Activated CD4-positive, alpha-beta T cell treated with anti-CD3 and anti-CD28 coated beads for 1 hour (primary cell): ENCODE data around the gene ATP10A.
"Not testable (repeated sequence)": the region's sequence is repeated elsewhere in the genome, so short reads cannot be mapped to it uniquely, and the experiment has no call there.

Experiments
- DNase-seq: peaks from one replicate; pipeline ENCODE4 v3.0.0-alpha.2; 2020

The ATP10A gene

DNA sequence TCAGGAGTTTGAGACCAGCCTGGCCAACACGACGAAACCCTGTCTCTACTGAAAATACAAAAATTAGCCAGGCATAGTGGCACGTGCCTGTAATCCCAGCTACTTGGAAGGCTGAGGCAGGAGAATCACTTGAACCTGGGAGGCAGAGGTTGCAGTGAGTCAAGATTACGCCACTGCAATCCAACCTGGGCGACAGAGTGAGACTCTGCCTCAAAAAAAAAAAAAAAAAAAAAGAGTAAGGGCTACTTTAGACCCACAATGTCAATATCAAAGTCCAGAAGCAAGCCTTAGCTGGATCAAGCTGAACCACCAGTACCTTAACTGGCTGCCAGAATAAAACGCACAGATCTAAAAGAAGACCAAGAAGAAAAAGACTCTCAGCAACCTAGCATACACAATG is 17.8 kb upstream of the ATP10A start:
- DNase-seq: not testable (repeated sequence)

DNA sequence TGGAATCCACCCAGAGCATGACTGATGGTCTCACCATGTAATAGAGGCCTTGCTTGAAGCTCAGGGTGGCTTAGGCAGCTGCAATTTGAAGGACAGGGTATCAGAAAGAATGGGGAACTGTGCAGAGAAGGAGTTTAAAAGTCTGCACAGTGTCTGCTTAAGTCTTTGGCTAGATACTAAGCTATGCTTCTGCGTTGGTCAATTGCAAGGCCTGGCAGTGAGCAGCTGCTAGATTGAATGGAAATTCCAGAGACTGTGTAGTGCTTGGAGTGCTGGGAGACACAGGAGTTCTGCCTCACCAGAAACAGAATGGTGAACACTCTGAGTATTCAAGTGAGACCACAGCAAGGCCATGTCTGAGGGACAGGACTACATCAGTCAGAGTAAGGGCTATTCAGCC is 17.3 kb upstream of the ATP10A start:
- no peak for DNase-seq

DNA sequence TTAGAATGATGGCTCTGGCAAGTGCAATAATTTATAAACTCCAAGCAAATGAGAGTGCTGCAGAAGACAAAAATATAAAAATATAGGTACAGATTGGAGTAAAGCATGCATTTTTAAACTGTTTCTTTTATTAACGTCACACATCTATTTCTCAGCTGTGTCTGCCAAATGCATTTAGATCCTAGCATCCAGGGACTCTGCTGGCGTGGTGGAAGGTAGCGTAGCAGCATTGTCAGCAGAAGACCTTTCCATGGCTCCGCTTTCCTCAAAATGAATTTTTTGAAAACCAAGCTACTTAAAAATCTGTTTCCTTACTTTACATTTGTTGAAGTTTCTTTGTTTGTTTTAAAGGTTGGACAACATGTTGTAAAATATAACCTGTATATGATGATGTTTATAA is 16.3 kb upstream of the ATP10A start:
- DNase-seq: no peak

DNA sequence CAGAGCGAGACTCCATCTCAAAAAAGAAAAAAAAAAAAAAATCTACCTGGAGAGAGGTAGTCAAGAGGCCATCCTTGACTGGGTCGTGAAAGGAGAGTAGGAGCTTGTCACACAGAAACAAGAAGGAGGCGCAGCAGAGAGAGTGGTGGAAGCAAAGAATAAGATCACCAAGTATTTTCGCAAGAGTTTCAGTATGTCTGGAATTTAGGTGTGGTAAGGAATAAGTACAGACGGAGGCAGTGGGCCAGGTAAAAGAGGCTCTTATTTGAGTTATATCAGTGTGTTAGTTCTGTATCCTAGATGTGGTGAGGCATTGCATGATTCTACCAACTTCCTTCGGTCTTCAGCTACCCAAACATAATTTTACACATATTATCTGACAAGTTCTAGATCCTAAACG is 14.6 kb upstream of the ATP10A start:
- DNase-seq: no peak

DNA sequence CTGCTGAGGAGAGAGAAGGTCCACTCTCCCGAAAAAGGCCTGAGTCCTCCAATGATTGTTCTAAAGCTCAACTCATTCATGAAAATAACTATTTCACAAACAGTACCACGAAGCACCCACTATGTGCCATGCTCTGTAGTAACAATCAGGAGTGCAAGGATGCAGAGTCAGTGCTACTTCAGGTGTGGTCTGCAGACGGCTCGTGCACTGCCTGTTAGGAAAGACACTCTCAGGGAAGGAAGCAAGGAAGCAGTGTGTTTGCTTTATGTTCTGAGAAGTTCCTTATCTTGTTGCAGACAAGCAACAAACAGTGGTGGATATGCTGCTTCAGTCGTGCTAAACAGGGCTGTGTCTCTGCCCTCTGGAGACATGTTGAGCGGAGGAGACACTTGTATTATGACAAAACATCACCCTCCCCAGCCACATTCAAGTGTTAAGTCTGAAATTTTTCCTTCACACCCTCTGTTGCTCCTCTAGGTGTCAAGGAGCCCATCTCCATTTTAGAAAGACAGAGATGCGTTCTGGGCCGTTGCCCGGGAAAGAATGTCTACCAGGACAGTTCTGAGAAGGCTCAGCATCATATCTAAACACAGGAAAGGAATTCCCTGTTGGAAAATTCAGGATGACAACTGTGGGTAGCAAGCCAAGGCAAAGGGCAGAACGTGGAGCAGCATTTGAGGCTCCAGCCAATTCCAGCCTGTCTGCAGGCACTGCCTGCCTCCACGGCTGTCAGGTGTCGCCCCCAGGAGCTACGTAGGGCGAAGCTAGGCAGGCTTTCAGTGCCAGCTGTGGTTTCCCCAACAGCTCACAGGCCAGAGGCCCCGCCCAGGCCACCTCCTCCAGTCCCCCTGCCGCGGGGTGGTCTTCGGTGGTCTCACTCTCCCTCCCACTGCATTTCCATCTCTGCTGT is 13.4 kb upstream of the ATP10A start:
- DNase-seq: no peak

DNA sequence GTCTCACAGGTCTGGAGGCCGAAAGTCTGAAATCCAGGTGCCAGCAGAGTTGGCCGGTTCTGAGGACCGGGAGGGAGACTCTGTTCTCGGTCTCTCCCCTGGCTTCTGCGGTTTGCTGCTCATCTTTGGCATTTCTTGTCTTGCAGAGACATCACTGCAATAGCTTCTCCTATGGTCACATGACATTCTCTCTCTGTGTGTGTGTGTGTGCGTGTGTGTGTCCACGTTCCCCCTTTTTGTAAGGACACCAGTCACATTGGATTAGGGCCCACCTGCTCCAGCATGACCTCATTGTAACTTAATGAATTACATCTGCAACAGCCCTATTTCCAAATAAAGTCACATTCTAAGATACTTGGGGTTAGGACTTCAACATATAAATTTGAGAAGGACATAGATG is 12.4 kb upstream of the ATP10A start:
- no peak for DNase-seq

DNA sequence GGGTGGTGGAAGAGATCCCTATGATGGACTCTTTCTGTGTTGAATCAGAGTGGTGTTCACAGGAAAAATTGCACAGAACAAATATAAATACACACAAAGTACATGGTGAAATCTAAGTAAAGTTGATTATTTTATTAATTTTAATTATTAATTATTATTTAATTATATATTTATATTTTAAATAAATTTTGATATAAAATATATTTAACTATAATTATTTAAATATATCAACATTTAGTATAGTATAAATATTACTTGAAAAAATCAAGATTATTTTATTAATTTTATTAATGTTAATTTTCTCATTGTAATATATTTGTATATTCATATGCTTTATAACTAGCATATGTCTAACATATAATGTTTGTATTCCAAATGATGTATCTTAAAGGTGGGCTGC is 11.3 kb upstream of the ATP10A start:
- DNase-seq: no peak

DNA sequence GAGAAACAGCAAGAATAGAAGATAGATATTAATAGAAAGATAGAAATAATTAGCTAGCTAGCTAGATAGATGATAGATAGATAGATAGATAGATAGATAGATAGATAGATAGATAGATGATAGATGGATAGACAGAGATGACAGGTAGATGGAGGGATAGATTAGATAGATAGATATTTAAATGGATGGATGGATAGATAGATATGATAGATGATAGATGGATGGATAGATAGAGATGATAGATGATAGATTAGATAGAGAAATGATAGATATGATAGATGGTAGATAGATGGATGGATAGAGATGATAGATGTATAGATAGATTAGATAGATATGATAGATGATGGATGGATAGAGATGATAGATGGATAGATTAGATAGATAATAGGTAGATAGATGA is 8.3 kb upstream of the ATP10A start:
- DNase-seq: no peak

DNA sequence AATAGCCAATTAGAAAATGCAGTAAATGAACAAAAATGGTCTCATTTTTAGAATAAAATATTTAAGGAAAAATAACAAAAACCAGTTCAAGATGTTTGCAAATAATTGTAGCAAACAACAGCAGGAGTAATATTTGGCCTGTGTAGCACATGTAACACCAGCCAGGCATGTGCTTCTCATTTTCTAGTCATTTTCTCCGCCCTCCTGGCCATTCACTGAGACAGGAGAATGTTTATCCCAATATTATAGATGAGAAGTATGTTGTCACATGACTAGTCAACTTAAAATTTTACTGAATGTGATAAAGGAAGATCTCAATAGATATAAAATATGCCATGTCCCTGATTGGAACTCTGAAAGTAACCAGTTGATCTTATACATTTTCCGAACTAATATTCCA is 7.8 kb upstream of the ATP10A start:
- DNase-seq: no peak

DNA sequence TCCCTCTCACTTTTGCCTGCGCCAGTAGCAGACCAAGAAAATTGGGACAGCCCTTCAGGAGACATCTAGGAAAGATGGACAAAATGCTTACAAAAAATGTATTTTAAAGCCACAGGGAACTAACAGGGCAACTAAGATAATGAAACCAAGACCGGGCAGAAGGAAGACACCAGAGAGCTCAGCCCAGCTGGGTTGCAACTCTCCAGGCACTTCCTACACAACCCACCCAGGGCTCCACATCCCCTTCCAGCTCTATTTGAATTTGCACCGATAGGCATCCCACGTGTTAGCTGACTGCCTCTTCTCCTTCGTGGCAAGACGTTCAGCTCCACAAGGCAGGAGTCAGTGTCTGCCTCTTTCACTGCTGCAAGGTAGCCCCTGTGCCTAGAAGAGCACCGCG is 6.6 kb upstream of the ATP10A start:
- no peak for DNase-seq

DNA sequence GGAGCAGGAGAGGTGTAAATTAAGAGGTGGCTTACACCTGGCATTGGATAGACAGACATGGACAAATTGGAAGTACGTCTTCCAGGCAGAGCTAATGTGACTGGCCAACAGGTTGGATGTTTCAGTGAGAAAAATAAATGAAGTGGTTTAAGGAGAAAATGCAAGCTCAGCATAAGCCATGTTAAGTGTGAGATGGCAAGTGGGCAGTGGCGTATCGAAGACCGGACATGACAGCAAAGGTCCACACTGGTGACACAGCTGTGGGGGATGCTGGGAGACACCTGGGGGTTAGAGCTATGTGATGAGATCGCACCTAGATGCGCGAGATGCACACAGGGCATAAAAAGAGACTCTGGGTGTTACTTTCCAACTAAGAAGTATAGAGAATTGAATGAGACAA is 3.7 kb upstream of the ATP10A start:
- DNase-seq: no peak

DNA sequence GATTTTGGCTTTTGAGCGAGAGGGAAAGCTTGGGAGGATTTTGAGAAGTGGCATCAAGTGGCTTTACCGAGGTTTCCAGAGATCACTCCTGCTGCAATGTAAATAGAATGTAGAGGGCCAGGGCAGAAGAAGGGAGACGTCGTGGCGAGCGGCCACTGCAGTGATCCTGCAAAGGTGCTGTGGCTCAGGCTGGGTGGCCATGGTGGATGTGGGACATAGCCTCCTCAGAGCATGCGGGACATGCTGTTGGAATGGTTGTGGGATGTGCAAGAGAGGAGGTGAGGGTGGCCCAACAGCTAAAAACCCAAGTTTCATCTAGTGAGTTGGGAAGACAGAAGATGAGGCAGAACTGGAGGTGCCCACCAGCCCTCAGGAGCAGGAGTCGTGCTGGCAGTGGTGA is 3.1 kb upstream of the ATP10A start:
- no peak for DNase-seq

DNA sequence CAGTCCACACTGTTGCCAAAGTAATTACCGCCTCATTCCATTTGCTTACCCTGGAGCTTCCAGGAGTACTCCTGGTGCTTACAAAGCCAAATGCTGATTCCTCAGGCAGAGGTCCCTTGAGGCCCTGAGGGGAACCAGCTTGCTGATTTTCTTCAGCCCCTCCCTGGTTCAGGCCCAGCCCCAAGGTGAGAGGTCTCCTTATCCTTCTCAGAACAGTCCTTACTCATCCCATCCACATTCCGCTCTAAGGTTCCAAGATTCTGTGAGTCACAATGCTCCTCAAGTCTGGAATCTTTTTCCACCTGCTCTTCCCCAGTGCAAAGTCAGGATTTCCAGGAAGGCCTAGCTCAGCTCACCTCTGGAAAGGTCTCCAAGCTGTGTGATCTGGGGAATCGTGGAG is 1.8 kb upstream of the ATP10A start:
- no peak for DNase-seq

DNA sequence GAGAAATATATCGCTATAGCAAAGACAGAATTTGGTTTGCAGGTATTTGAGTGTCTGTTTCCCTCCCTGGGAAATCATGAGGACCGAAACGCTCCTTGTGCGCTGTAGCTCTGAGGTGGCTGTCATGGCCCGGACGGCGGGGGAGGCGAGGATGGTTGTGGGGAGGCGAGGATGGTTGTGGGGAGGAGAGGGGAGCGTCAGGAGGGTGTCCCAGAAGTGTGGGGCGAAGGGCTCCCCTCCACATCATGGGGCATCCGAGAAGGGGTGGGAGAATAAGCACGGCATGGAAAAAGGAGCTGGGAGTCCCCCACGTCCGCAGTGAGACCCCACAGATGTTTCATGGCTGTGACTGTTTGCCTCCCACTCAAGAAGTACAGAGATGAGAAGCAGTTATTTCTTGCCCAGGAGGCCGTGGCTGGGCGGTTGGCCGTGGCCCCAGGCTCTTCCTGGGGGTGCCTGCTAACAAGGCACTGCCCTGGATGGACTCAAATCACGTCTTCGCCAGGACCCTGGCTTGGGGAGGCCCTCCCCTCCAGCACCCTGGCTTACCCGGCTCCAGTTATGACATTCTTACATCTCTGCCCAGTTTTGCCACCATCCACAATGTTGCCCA is 947 bp upstream of the ATP10A start:
- no peak for DNase-seq

DNA sequence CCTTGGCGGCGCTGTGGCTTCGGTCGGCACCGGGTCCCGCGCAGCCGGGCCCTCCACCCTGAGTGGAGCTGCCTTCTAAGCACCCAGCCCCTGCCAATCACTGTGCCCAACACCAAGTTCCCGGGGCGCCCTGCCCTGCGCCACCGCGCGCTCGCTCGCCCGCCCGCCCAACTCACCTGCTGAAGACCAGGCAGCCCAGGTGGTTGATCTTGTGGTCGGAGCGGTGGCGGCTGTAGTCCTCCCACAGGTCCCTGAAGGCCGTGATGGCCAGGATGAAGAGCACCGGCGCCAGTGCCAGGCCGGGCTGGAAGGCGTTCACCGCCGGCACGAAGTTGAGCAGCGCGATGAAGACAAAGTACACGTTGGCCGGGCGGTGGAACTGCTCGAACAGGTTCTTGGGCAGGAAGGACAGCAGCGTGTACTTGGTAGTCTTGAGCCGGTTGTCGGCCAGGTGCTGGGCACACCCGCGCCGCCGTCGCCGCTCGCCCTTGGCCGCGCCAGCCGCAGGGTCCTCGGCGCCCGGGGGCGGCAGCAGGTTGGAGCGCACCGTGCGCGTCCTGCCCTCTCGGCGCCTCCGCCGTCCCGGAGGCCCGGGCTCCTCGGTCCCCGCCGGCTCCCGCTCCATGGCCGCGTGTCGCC is 536 bp downstream of the ATP10A start:
- peak; percentile 50 for DNase-seq

DNA sequence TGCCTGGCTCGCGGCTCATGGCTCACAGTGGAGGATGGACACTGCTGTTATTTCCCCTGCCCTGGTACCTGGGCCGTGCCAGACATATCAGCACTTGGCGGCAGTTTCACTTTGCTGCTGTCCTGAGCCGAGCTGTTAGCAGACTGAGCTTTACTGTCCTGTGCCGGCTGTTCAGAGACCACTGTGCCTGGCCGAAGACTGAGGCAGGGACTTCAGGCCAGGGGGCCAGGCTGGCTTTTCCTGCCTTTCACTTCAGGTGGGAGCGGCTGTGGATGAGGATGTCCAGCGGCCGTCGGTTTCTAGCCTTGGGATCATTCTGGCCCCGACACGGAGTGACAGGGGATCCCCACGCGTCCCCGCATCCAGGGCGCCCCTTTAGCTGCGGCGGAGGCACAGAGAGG is 1.1 kb downstream of the ATP10A start:
- no peak for DNase-seq

DNA sequence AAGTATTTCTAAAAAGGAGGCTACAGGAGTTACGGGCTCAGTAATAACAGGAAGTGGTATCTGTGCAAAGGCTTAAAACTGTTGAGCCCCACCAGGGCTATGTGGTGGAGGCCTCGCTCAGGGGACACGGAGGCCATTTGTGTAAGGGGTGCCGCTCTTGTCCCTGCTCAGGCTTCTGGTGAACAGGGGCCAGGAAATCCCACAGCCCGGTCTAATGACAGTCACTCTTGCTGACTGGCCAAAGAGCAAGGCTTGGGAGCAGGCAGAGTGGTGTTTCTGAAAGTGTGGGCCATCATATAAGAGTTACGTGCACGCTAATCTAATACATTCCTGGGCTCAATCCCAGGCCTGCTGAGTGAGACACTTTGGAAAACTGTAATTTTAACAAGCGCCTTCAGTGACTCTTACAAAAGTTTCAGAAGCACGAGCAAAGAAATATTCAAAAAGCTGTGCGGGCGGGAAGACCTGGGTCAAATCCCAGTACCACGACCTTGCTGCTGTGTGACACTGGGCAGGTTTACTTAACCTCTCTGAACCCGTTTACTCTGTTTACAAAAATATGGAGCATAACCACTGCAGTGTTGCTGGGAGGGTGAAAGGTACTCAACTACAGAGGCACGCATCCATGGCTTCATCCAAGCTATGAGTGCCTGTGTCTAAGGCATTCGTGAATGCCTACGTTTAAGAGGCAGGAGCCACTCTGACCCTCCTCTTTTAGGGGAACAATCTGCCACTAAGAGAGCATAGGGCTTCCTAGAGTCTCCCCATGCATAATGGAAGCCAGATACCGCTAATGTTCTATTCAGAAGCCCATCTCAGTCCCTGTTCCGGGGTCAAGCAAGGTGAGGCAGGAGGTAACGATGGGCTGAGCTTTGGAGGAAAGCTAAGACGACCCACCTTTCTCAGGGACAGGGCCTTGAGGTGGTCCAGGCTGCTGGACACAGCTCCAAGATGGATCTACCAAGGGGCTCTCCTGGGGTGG is 2.0 kb downstream of the ATP10A start:
- no peak for DNase-seq

DNA sequence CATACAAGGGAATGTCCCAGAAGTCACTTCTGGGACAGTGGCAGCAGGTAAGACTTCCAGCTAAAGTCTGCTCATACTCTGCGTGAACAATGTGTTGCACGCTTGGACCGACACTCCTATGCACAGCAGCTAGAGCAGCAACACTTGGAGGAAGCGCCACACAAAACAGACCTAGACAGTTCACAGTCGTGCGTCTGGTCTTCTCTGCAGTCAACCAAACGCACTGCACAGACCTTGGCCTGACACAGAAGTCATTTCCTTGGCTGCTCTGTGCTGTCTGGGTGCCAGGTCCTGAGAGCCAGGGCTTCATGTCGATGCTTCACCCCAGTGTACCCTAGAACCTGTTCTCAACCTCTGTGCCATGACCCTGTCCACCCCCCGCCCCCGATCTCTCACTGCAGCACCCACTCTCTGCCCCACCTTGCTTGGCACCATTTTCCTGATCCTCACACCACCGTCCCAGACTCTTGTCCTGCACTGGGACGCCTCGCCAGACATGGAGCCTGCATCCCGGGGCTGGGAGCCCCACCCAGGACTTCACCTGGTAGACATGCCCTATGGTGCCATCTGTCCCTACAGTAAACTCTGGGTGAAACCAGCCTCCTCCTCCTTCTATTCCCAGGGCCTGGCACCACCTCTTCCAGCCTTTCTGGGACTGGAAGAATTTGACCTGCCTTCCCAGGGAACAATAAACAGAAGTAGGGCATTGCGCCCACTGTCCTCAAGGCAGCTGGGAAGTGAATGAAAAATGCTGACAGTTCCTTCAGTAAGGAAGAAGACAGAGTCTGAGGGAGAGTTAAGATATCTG is 3.1 kb downstream of the ATP10A start:
- DNase-seq: no peak

DNA sequence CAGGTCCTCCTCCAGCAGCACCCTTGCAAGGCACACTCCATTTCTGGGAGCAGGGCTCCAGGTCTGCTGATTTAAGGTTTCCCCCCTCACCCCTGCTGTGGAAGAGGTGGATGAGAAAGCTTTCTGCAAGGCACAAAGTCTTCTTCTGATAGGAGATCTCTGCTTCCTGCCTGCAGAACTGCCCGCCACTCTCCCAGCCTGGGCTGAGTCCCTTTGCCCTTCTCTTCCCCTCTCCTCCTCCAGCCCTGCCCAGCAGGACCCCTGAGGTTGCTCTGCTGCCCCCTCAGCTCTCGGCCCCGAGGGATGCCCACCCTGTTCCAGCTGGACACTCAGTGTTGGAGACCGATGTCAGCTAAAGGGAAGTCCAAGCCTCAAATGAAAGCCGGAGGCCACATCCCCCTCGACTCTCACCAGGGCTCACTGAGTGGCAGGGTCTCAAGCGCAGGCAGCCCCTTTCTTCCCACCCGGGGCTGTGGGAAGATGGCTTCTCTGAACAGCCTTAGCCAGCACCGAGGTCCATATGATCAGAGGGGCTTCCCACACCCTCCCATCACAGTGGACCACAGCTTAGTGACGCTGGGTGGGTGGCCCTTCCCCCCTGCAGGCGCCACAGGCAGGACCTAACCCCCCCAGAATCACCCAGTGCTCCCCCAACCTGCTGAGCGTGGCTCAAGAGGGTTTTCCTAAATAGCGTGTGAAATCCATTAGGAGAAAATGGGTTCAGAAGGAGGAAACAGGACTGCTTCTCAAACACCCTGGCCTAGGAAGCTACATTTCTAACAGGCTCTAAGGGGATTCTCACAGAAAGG is 4.0 kb downstream of the ATP10A start:
- no peak for DNase-seq

DNA sequence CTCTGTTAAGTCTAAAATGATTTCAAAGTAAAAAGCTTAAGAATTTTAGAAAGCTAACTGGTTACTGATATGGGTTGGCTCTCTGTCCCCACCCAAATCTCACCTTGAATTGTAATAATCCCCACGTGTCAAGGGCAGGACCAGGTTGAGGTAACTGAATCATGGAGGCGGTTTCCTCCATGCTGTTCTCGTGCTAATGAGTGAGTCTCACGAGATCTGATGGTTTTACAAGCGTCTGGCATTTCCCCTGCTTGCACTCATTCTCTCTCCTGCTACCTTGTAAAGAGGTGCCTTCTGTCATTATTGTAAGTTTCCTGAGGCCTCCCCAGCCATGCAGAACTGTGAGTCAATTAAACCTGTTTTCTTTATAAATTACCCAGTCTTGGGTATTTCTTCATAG is 7.1 kb downstream of the ATP10A start:
- DNase-seq: not testable (repeated sequence)
